ENCODE results near the gene CTSH. TPM values are rescaled to one million over a fixed set of nuclear protein-coding genes. Genes with fewer than 3 reads are reported as not detected.

CTSH gene
- total RNA-seq, 2 donors from 2014 or later: 107 to 145 TPM

DNA sequence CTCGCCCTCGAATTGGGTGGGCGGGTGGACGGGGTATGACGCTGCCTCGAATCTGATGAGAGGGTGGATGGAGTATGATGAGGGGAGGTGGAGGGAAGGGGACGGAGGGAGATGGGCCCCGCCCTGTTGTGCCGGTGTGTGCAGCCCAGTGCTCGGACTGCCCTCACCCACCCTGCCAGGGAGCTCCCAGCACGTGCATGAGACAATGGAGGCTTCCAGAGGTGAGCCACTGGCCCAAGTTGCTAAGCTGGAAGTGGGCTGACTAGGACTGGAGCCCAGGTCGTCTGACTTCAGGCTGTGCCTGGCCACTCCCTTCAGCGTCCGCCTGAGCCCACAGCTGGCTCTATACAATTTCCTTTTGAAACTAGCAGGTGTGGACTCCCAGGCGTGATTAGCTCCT lies 47.0 kb upstream of the CTSH start:
- no peak for DNase-seq
- Histone ChIP-seq H3K36me3 (replicated peaks in 1 of 2; ENCODE audit: insufficient read depth in 1 of 2, low read depth in 2 of 2) (no peaks in the 10 kb centered on the region), H3K4me3 (no peak overlapping the region), H3K9me3 (no peaks in the 10 kb centered on the region), H3K4me1 (peaks cover 11% of the 10 kb centered on the region), H3K27ac (no peak overlapping the region), H3K27me3 (no peaks in the 10 kb centered on the region)
- TF ChIP-seq POLR2A (IDR thresholded peaks at IDR 0.05): no peak
- TF ChIP-seq, protein P1, sequence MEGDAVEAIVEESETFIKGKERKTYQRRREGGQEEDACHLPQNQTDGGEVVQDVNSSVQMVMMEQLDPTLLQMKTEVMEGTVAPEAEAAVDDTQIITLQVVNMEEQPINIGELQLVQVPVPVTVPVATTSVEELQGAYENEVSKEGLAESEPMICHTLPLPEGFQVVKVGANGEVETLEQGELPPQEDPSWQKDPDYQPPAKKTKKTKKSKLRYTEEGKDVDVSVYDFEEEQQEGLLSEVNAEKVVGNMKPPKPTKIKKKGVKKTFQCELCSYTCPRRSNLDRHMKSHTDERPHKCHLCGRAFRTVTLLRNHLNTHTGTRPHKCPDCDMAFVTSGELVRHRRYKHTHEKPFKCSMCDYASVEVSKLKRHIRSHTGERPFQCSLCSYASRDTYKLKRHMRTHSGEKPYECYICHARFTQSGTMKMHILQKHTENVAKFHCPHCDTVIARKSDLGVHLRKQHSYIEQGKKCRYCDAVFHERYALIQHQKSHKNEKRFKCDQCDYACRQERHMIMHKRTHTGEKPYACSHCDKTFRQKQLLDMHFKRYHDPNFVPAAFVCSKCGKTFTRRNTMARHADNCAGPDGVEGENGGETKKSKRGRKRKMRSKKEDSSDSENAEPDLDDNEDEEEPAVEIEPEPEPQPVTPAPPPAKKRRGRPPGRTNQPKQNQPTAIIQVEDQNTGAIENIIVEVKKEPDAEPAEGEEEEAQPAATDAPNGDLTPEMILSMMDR (IDR thresholded peaks at IDR 0.05): no peak
- intact Hi-C loops (cut with DNase I): no loop called here
- no peak for ATAC-seq
- WGBS, 2 donors: 78 to 83% methylated on average over 13 to 14 of the region's 15 CpGs

DNA sequence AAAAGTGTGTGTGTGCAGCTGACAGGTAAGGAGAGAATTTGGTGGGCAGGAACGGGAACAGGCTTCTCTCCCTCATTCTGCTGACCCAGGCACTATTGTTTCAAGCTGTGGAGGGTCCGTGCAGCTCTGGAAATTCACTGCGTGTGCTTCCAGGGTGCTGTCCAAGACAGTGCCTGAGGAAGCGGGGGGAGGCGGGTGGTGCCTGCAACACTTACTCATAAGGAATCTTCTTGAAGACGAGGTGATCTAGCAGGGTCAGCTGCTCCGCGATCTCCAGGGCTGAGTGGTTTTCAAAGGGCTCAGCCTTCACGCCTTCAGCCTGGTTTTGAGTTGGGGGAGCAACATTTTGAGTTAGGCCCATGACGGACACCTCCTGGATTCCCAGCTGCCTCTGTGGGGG lies 46.6 kb upstream of the CTSH start:
- no peaks in the 10 kb centered on the region for H3K27me3 ChIP-seq
- WGBS, 2 donors: 86 to 92% methylated on average over 8 to 10 of the region's 10 CpGs

DNA sequence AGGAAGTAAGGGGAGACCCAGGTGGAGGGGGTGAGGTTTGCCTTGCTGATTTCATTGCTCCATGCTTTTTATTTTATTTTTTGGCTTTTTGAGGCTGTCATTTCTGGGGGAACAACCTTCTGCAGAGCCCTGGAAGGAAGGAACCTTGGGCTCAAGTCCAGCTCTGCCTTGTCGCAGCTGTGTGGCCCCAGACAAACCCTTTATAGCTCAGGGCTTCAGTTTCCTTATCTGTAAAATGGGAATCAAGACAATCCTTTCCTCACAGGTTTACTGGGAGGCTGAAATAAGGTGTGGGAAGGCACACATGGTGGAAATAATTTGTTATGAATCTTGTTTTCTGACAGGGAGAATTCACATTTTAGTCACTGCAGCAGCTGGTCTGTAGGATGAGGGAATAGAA lies 45.4 kb upstream of the CTSH start:
- H3K4me3 ChIP-seq: no peak overlapping the region

More for the DNA sequence above, 46.6 kb upstream of the CTSH start:
- H3K27ac ChIP-seq: no peak overlapping the region
- ATAC-seq (no peak), DNase-seq (no peak)
- H3K4me3 ChIP-seq: no peak overlapping the region
- H3K4me1 ChIP-seq: peaks cover 11% of the 10 kb centered on the region
- intact Hi-C loops (cut with DNase I): no loop called here
- no peak for TF ChIP-seq POLR2A (IDR thresholded peaks at IDR 0.05)
- TF ChIP-seq, protein P1 (IDR thresholded peaks at IDR 0.05): no peak
- H3K36me3 ChIP-seq (replicated peaks in 1 of 2; ENCODE audit: insufficient read depth in 1 of 2, low read depth in 2 of 2): no peaks in the 10 kb centered on the region
- H3K9me3 ChIP-seq: no peaks in the 10 kb centered on the region

DNA sequence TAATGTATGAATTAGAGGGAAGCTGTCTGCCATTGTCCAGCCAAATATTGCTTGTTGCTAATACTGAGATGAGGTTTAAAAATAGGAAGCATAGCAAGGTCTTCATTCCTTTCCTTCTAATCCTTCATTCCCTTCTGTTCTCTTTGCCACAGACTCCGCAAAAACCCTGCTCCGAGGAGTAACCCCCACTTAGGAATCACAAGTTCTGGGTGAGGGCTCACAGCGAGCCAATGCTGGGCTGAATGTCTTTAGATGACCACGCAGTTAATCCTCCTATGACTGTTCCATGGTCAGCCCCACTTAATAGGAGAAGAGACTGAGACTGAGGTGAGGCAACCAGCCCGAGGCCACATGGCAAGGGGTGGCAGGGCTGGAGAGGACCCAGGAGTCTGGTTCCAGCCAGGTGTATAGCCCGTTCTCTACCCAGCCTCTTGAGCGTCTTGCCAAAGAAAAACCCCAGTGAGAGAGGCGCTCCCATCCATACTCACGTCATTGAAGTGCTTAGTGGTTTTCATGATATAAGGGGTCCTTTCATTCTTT lies 44.9 kb upstream of the CTSH start:
- no peak overlapping the region for H3K4me3 ChIP-seq
- ATAC-seq (no peak), DNase-seq (no peak)

More for the DNA sequence above, 45.4 kb upstream of the CTSH start:
- H3K9me3 ChIP-seq: no peaks in the 10 kb centered on the region
- TF ChIP-seq, protein P1 (IDR thresholded peaks at IDR 0.05): no peak
- no peak for TF ChIP-seq POLR2A (IDR thresholded peaks at IDR 0.05)
- no peaks in the 10 kb centered on the region for H3K36me3 ChIP-seq (replicated peaks in 1 of 2; ENCODE audit: insufficient read depth in 1 of 2, low read depth in 2 of 2)
- no peaks in the 10 kb centered on the region for H3K27me3 ChIP-seq
- H3K4me1 ChIP-seq: peaks cover 11% of the 10 kb centered on the region
- DNase-seq (no peak), ATAC-seq (no peak)
- intact Hi-C loops (cut with DNase I): no loop called here
- H3K27ac ChIP-seq: no peak overlapping the region
- 13 to 62% methylated on average over 1 of the region's 1 CpG for WGBS, 2 donors

More for the DNA sequence above, 44.9 kb upstream of the CTSH start:
- TF ChIP-seq, protein P1 (IDR thresholded peaks at IDR 0.05): no peak
- TF ChIP-seq POLR2A (IDR thresholded peaks at IDR 0.05): no peak
- H3K9me3 ChIP-seq: no peaks in the 10 kb centered on the region
- intact Hi-C loops (cut with DNase I): no loop called here
- H3K4me1 ChIP-seq: peaks cover 11% of the 10 kb centered on the region
- H3K27me3 ChIP-seq: no peaks in the 10 kb centered on the region
- peak overlapping the region in 3 of 4 donors; percentile 13 to 81 (median 79) for H3K27ac ChIP-seq
- WGBS, 2 donors: 77 to 94% methylated on average over 8 to 9 of the region's 9 CpGs
- H3K36me3 ChIP-seq (replicated peaks in 1 of 2; ENCODE audit: insufficient read depth in 1 of 2, low read depth in 2 of 2): no peaks in the 10 kb centered on the region
